A549 (cell line): ENCODE results near the gene LYPD6. TPM values are rescaled to one million over a fixed set of nuclear protein-coding genes. Genes with fewer than 3 reads are reported as not detected.

ENCODE experiments used
- ATAC-seq, 2 experiments: fragments of 200-7000 bp in 1 of 2; fragments of >200 bp in 1 of 2; cut with Nextera tagmentation in 1 of 2; cut with Tn5 transposase in 1 of 2; 3 replicates each; pipeline versions ENCODE4 v1.8.0 to v1.9.1; 2018 to 2020; ENCODE audit warnings: mild to moderate bottlenecking in 1 of 2, moderate library complexity in 1 of 2
- CTCF ChIA-PET: fragments of 300-600 bp; sonication (Branson Sonifier 250); formaldehyde crosslinking; extraction: SDS; loops from one replicate; lab custom pipeline; 2021; ENCODE audit warnings: antibody characterized with exemption, inconsistent platforms; lab: Yijun Ruan, JAX
- POLR2A ChIA-PET: fragments of 350-600 bp; formaldehyde crosslinking; extraction: SDS; loops from one replicate; lab custom pipeline; 2021; ENCODE audit warnings: antibody characterized with exemption, inconsistent platforms; lab: Yijun Ruan, JAX
- DNase-seq, 2 experiments: peaks; one replicate each; pipeline versions ENCODE4 v3.0.0 to v3.0.0-alpha.2; 2011 to 2016; ENCODE audit warnings: low read depth in 1 of 2, low spot score in 1 of 2
- FAIRE-seq: peaks from 2 replicates; lab custom pipeline; 2011; peaks lifted over from hg19 to GRCh38; lab: Jason Lieb, UNC
- H3K27ac ChIP-seq, 2 experiments: fragments of >200 bp; sonication (Bioruptor Twin); formaldehyde crosslinking; 3 replicates each; pipeline ENCODE4 v1.5.1; 2016 to 2017
- H3K4me1 ChIP-seq: fragments of >200 bp; sonication (Bioruptor Twin); formaldehyde crosslinking; 3 replicates; pipeline ENCODE4 v1.6.1; 2016
- H3K4me2 ChIP-seq: fragments of >200 bp; sonication (Bioruptor Twin); formaldehyde crosslinking; 3 replicates; pipeline ENCODE4 v1.6.1; 2016
- H3K4me3 ChIP-seq: fragments of >200 bp; sonication (Bioruptor Twin); formaldehyde crosslinking; 3 replicates; pipeline ENCODE4 v1.5.1; 2016
- H3K9me3 ChIP-seq: fragments of >200 bp; sonication (Bioruptor Twin); formaldehyde crosslinking; 3 replicates; pipeline ENCODE4 v1.6.1; 2016
- ATOH8 ChIP-seq: fragments of 250-450 bp; sonication (Bioruptor Pico); IDR thresholded peaks from 2 replicates; pipeline ENCODE4 v1.5.0; 2020; ENCODE audit warnings: low read depth, mild to moderate bottlenecking, moderate library complexity
- CBX8 ChIP-seq: fragments of 200-600 bp; sonication (generic); IDR thresholded peaks from 2 replicates; pipeline ENCODE4 v1.6.1; 2016
- EHMT2 ChIP-seq: fragments of 200-600 bp; sonication (generic); IDR thresholded peaks from 2 replicates; pipeline ENCODE4 v1.6.1; 2016; ENCODE audit warnings: antibody characterized with exemption, low read depth, mild to moderate bottlenecking, moderate library complexity
- FOSB ChIP-seq: fragments of 250-450 bp; sonication (Bioruptor Pico); IDR thresholded peaks from 2 replicates; pipeline ENCODE4 v1.5.0; 2020; ENCODE audit warnings: mild to moderate bottlenecking, moderate library complexity
- FOSL2 ChIP-seq, 2 experiments: fragments of 450-650 bp in 1 of 2; fragments of >200 bp in 1 of 2; sonication (Bioruptor Twin) in 1 of 2; formaldehyde crosslinking; IDR thresholded peaks; 2 replicates each; pipeline versions ENCODE4 v1.5.0 to v1.6.1; 2016 to 2020; ENCODE audit warnings: mild to moderate bottlenecking in 1 of 2, moderate library complexity in 1 of 2
- FOXS1 ChIP-seq: fragments of 250-450 bp; sonication (Bioruptor Pico); IDR thresholded peaks from 2 replicates; pipeline ENCODE4 v1.5.0; 2020; ENCODE audit warnings: mild to moderate bottlenecking, moderate library complexity
- HMGXB4 ChIP-seq: fragments of 250-450 bp; sonication (Bioruptor Pico); IDR thresholded peaks from 2 replicates; pipeline ENCODE4 v1.5.0; 2021; ENCODE audit warnings: mild to moderate bottlenecking, moderate library complexity, borderline replicate concordance
- HOXB13 ChIP-seq: fragments of 250-450 bp; sonication (Bioruptor Pico); IDR thresholded peaks from 2 replicates; pipeline ENCODE4 v1.5.0; 2020; ENCODE audit warnings: low read depth, mild to moderate bottlenecking, moderate library complexity
- MYC ChIP-seq: IDR thresholded peaks from 2 replicates; pipeline ENCODE4 v1.6.1; 2012; ENCODE audit warnings: mild to moderate bottlenecking, inconsistent platforms, low read length, improper control_type of control experiment, borderline replicate concordance
- PBX3 ChIP-seq: IDR thresholded peaks from 2 replicates; pipeline ENCODE4 v1.6.1; 2012
- POLR2AphosphoS2 ChIP-seq: conservative IDR thresholded peaks from 2 replicates; pipeline ENCODE4 v1.6.1; 2012; ENCODE audit warnings: low read length, improper control_type of control experiment, inconsistent platforms
- RARB ChIP-seq: fragments of 250-450 bp; sonication (Bioruptor Pico); IDR thresholded peaks from 2 replicates; pipeline ENCODE4 v1.8.0; 2021; ENCODE audit warnings: mild to moderate bottlenecking, moderate library complexity
- REST ChIP-seq: fragments of 200-600 bp; sonication (generic); IDR thresholded peaks from 2 replicates; pipeline ENCODE4 v1.6.1; 2016; ENCODE audit warnings: antibody characterized with exemption, mild to moderate bottlenecking, moderate library complexity
- RFX5 ChIP-seq: fragments of 450-650 bp; IDR thresholded peaks from 2 replicates; pipeline ENCODE4 v1.7.1; 2014; ENCODE audit warnings: antibody characterized with exemption, mild to moderate bottlenecking, moderate library complexity
- SREBF2 ChIP-seq: fragments of 450-650 bp; IDR thresholded peaks from 2 replicates; pipeline ENCODE4 v1.6.1; 2014; ENCODE audit warnings: mild to moderate bottlenecking, moderate library complexity
- TFCP2L1 ChIP-seq: fragments of 250-450 bp; sonication (Bioruptor Pico); IDR thresholded peaks from 2 replicates; pipeline ENCODE4 v1.5.0; 2021; ENCODE audit warnings: mild to moderate bottlenecking
- ZNF302 ChIP-seq: fragments of 250-450 bp; sonication (Bioruptor Pico); IDR thresholded peaks from 2 replicates; pipeline ENCODE4 v1.9.0; 2021; ENCODE audit warnings: inconsistent platforms, mild to moderate bottlenecking, moderate library complexity
- WGBS: methylation state at CpG from one replicate; pipeline ENCODE4 v1.1.6; 2017; ENCODE audit errors: missing lambda C conversion rate; 5-methylcytosine and 5-hydroxymethylcytosine counted together
- polyA plus RNA-seq, 4 experiments: library from polyadenylated mRNA; depleted of rRNA in 3 of 4; stranded (reverse); fragments of >200 nt; fragmentation: RNase III in 1 of 4; extraction: RNeasy Plus Mini Kit Qiagen cat#74134 plus additional on column Dnase treatment in 1 of 4; gene quantifications; 2 replicates in 3 of 4; 3 replicates in 1 of 4; pipeline ENCODE4 v1.2.3, GENCODE V29; 2011 to 2017

LYPD6 gene
- polyA plus RNA-seq, 2 of the 4 experiments (the other 2 are of a cell fraction) = 0.08 to 0.09 TPM

- TF ChIP-seq CBX8 (no peak), RFX5 (no peak), TFCP2L1 (CRISPR knock-in tag) (no peak)
- DNase-seq = no peak
- FAIRE-seq = no peak
- Histone ChIP-seq H3K4me2 (no peak overlapping the region), H3K9me3 (no peaks in the 10 kb centered on the region), H3K4me1 (no peaks in the 10 kb centered on the region), H3K4me3 (no peak overlapping the region), H3K27ac (no peak overlapping the region)
- ChIA-PET POLR2A (no interaction called here), CTCF (no interaction called here)
- no peak for ATAC-seq
- WGBS = 0% methylated on average over 1 of the region's 1 CpG
Observed at GRCh38 chr2:149385350-149385749, 55.0 kb downstream of the LYPD6 start.

- FAIRE-seq (no peak), DNase-seq (no peak), ATAC-seq (no peak)
- H3K4me2 ChIP-seq = no peak overlapping the region
- H3K4me1 ChIP-seq = no peaks in the 10 kb centered on the region
- no peaks in the 10 kb centered on the region for H3K9me3 ChIP-seq
- WGBS = 1% methylated on average over 2 of the region's 2 CpGs
- ChIA-PET POLR2A (no interaction called here), CTCF (no interaction called here)
- no peak overlapping the region for H3K4me3 ChIP-seq
- no peak overlapping the region for H3K27ac ChIP-seq
- TF ChIP-seq CBX8 (no peak), REST (no peak), HOXB13 (CRISPR knock-in tag) (no peak), SREBF2 (no peak), FOXS1 (CRISPR knock-in tag) (no peak), POLR2AphosphoS2 (no peak), HMGXB4 (CRISPR knock-in tag) (no peak), MYC (no peak), FOSL2 (IDR thresholded peaks at IDR 0.05) (no peak), FOSL2 (CRISPR knock-in tag; IDR thresholded peaks at IDR 0.05) (no peak), FOSB (no peak), ATOH8 (CRISPR knock-in tag) (no peak), ZNF302 (CRISPR knock-in tag) (no peak), RARB (CRISPR knock-in tag) (no peak), PBX3 (no peak), EHMT2 (no peak)
Observed at GRCh38 chr2:149387411-149387810, 57.0 kb downstream of the LYPD6 start.
